GM08714 (cell line): Measurements from ENCODE around the gene ATXN1.

ENCODE experiments used
- H3K4me3 ChIP-seq: fragments of 200-500 bp; sonication (Bioruptor generic); 2 replicates; pipeline ENCODE4 v1.5.1; 2014; ENCODE audit warnings: mild to moderate bottlenecking, low read length, inconsistent platforms
- ZNF274 ChIP-seq: IDR thresholded peaks from 2 replicates; pipeline ENCODE4 v1.6.1; 2012; ENCODE audit warnings: mild to moderate bottlenecking, low read depth, low read length

The ATXN1 gene

GRCh38 chr6:16498957-16499356 lies 262.3 kb downstream of the ATXN1 start:
- TF ChIP-seq ZNF274, result no peak
- no peak overlapping the region for H3K4me3 ChIP-seq

- no peak overlapping the region for H3K4me3 ChIP-seq
- no peak for TF ChIP-seq ZNF274
Measured at GRCh38 chr6:16498237-16498636, 263.0 kb downstream of the ATXN1 start.

- TF ChIP-seq ZNF274, result no peak
- no peak overlapping the region for H3K4me3 ChIP-seq
Measured at GRCh38 chr6:16496991-16497801, 264.1 kb downstream of the ATXN1 start.

- no peak overlapping the region for H3K4me3 ChIP-seq
- no peak for TF ChIP-seq ZNF274
Measured at GRCh38 chr6:16496210-16496609, 265.1 kb downstream of the ATXN1 start.

- H3K4me3 ChIP-seq, result no peak overlapping the region
- no peak for TF ChIP-seq ZNF274
Measured at GRCh38 chr6:16494793-16495192, 266.5 kb downstream of the ATXN1 start.

GRCh38 chr6:16493802-16494201 lies 267.5 kb downstream of the ATXN1 start:
- no peak overlapping the region for H3K4me3 ChIP-seq
- no peak for TF ChIP-seq ZNF274

- H3K4me3 ChIP-seq, result peak overlapping the region; percentile 95
- no peak for TF ChIP-seq ZNF274
Measured at GRCh38 chr6:16493112-16493511, 268.1 kb downstream of the ATXN1 start.

GRCh38 chr6:16491666-16492313 lies 269.5 kb downstream of the ATXN1 start:
- H3K4me3 ChIP-seq, result peak overlapping the region; percentile 46; the same call in 1 of the 2 replicates
- TF ChIP-seq ZNF274, result no peak

GRCh38 chr6:16490616-16491015 lies 270.6 kb downstream of the ATXN1 start:
- TF ChIP-seq ZNF274, result no peak
- no peak overlapping the region for H3K4me3 ChIP-seq

GRCh38 chr6:16488813-16489212 lies 272.4 kb downstream of the ATXN1 start:
- 0 out of 2 replicates have a peak overlapping the region, but pooled peaks have one; percentile 31 for H3K4me3 ChIP-seq
- no peak for TF ChIP-seq ZNF274

GRCh38 chr6:16487996-16488674 lies 273.1 kb downstream of the ATXN1 start:
- peak overlapping the region; percentile 38; the same call in 1 of the 2 replicates for H3K4me3 ChIP-seq
- no peak for TF ChIP-seq ZNF274

- H3K4me3 ChIP-seq, result no peak overlapping the region
- no peak for TF ChIP-seq ZNF274
Measured at GRCh38 chr6:16486661-16487060, 274.6 kb downstream of the ATXN1 start.

- H3K4me3 ChIP-seq, result no peak overlapping the region; the same call in 1 of the 2 replicates
- TF ChIP-seq ZNF274, result no peak
Measured at GRCh38 chr6:16483315-16483875, 277.9 kb downstream of the ATXN1 start.

GRCh38 chr6:16482702-16483314 lies 278.5 kb downstream of the ATXN1 start:
- no peak for TF ChIP-seq ZNF274

More at GRCh38 chr6:16482702-16483314, 278.5 kb downstream of the ATXN1 start:
- no peak overlapping the region; the same call in 1 of the 2 replicates for H3K4me3 ChIP-seq
